Activated T-cell treated with anti-CD3 and anti-CD28 coated beads, Interleukin-2, amount 50 U/mL, for 48 hours (primary cell): ENCODE results near the gene SETMAR.
"Not testable (repeated sequence)": the region's sequence is repeated elsewhere in the genome, so short reads cannot be mapped to it uniquely, and the experiment has no call there.

ENCODE experiments used
- DNase-seq, 2 experiments: peaks; one replicate each; pipeline ENCODE4 v3.0.0-alpha.2; 2020

SETMAR gene

GRCh38 chr3:4303187-4304123 lies at the start of gene SETMAR:
Gene SETMAR, plus strand, starts transcription at chr3:4303369. Its CDS starts 2 bp downstream, at chr3:4303371.
- DNase-seq, result peak; percentile 91

GRCh38 chr3:4261406-4261805 lies 41.8 kb upstream of the SETMAR start:
- DNase-seq, result no peak

GRCh38 chr3:4264040-4264439 lies 39.1 kb upstream of the SETMAR start:
- no peak for DNase-seq

- no peak for DNase-seq
Measured at GRCh38 chr3:4270720-4271119, 32.4 kb upstream of the SETMAR start.

GRCh38 chr3:4271834-4272233 lies 31.3 kb upstream of the SETMAR start:
- no peak for DNase-seq

- DNase-seq, result no peak
Measured at GRCh38 chr3:4279516-4280105, 23.6 kb upstream of the SETMAR start.

GRCh38 chr3:4281991-4282390 lies 21.2 kb upstream of the SETMAR start:
- DNase-seq, result no peak

- DNase-seq, result no peak
Measured at GRCh38 chr3:4284865-4285264, 18.3 kb upstream of the SETMAR start.

- no peak for DNase-seq
Measured at GRCh38 chr3:4289044-4289443, 14.1 kb upstream of the SETMAR start.

- DNase-seq, result peak; percentile 30 to 31
Measured at GRCh38 chr3:4290272-4290893, 12.8 kb upstream of the SETMAR start.

- no peak for DNase-seq
Measured at GRCh38 chr3:4292301-4292700, 10.9 kb upstream of the SETMAR start.

- DNase-seq, result no peak
Measured at GRCh38 chr3:4294616-4295327, 8.4 kb upstream of the SETMAR start.

- not testable (repeated sequence) for DNase-seq
Measured at GRCh38 chr3:4296454-4296853, 6.7 kb upstream of the SETMAR start.

GRCh38 chr3:4297486-4297885 lies 5.7 kb upstream of the SETMAR start:
- no peak for DNase-seq

GRCh38 chr3:4302747-4303146 lies 422 bp upstream of the SETMAR start:
- no peak for DNase-seq

GRCh38 chr3:4305210-4305609 lies 2.0 kb downstream of the SETMAR start:
- not testable (repeated sequence) for DNase-seq

- no peak for DNase-seq
Measured at GRCh38 chr3:4306091-4306490, 2.9 kb downstream of the SETMAR start.

GRCh38 chr3:4306860-4307259 lies 3.7 kb downstream of the SETMAR start:
- no peak for DNase-seq

GRCh38 chr3:4309491-4310128 lies 6.4 kb downstream of the SETMAR start:
- no peak for DNase-seq

GRCh38 chr3:4310971-4311370 lies 7.8 kb downstream of the SETMAR start:
- no peak for DNase-seq

- DNase-seq, result no peak
Measured at GRCh38 chr3:4311496-4311895, 8.3 kb downstream of the SETMAR start.

- no peak for DNase-seq
Measured at GRCh38 chr3:4313606-4314293, 10.6 kb downstream of the SETMAR start.
